ENCODE data around the gene TCOF1.
"Not testable (repeated sequence)": the region's sequence is repeated elsewhere in the genome, so short reads cannot be mapped to it uniquely, and the experiment has no call there.

Gene TCOF1

DNA sequence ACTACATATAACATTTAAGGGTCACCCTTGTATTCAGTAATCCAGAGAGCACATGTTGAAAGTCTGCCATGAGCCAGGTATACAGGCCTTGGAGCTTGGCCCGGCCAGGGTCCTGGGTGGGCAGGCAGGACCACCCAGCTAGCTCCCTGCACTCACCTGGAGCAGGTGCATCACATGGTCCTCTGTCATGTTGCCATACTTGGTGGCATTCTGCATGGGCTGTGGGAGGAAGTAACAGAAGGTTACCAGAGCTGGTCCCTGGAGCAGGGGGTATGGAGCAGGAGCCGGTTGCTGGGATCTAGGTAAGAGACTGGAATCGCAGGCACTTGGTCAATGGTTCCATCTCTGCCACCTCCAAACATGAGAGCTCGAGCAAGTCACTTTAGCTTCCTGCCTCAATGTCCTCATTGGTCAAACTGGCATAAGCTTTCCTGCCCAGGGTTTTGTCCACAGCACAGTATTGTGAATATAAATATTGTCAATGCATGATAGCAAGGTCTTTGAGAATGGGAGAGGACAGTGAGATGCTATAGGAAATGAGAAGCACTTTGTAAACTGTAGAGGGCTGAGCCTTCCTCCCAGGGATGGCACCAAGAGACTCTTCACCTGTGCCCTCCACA lies 48.7 kb downstream of the TCOF1 start:
- DNase-seq (ENCODE audit: low read depth): no peak

GRCh38 chr5:150406723-150407095 lies 49.2 kb downstream of the TCOF1 start:
- DNase-seq (ENCODE audit: low read depth): no peak

GRCh38 chr5:150407096-150407720 lies 49.7 kb downstream of the TCOF1 start:
- DNase-seq (ENCODE audit: low read depth): no peak

- no peak for DNase-seq (ENCODE audit: low read depth)
Measured at GRCh38 chr5:150408231-150408943, 50.9 kb downstream of the TCOF1 start.

- DNase-seq (ENCODE audit: low read depth): no peak
Measured at GRCh38 chr5:150409638-150410523, 52.4 kb downstream of the TCOF1 start.

DNA sequence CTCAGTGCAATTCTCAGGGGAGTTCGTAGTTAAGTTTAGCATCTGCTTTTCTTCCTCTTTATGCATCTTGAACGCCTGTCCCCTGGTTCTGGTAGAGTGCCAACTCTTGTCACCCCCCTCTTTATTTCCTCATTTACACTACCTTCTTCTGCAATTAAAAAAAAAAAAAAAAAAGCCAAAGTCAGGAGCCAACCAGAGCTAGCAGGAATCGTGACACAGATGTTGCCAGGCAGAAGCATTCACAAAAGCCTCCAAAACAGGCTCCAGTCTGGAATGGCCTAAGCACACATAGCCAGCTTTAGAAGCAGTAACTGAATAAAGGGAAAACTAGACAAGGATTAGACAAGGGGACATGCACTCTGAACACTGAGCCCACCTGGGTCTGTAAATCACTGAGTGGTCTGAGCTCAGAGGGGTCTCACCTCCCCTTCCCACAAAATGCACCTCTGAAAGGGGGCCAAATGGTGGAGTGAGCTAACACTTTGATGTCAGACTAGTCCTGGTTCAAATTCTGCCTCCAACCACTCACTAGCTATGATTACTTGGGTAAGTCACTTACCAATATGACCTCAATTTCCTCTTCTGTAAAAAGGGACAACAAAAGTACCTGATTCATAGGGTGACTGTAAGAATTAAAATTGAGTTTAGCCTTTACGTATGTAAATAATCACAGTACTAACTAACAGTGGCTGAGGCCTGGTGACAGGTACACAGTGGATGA lies 53.2 kb downstream of the TCOF1 start:
- DNase-seq (ENCODE audit: low read depth): no peak

DNA sequence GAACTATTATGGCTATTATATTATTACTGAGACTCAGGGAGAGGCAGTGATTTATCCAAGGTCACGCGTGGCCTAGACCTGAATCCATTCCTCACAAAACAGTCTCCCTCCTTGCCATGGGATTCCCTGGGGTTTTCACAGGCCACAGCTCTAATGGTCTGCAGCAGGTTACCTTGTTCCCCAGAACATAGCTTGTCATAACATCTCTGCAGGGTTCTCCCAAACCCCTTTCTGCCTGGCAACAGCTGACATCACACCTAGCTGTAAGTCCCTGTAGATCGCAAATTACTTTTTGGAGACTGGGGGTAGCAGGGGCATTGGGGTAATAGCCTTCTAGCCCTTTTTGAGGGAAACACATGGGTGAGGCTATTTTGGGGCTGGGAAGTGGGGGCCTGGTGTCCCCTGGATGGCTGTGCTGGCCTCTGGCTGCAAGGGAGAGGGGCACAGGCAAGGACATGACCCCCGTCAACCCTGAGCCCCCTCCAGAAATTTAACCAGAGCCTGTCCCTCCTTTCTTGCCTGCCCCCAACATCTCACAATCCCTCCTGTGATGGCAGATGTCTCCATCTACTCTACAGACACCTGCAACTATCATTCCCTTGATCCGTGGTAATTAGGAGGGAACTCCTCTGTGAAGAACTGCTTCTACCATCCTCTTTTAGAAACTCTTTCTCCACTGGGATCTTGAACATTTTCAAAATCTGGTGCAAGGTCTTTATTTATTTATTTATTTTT lies 53.9 kb downstream of the TCOF1 start:
- peak; percentile 41 for DNase-seq (ENCODE audit: low read depth)

DNA sequence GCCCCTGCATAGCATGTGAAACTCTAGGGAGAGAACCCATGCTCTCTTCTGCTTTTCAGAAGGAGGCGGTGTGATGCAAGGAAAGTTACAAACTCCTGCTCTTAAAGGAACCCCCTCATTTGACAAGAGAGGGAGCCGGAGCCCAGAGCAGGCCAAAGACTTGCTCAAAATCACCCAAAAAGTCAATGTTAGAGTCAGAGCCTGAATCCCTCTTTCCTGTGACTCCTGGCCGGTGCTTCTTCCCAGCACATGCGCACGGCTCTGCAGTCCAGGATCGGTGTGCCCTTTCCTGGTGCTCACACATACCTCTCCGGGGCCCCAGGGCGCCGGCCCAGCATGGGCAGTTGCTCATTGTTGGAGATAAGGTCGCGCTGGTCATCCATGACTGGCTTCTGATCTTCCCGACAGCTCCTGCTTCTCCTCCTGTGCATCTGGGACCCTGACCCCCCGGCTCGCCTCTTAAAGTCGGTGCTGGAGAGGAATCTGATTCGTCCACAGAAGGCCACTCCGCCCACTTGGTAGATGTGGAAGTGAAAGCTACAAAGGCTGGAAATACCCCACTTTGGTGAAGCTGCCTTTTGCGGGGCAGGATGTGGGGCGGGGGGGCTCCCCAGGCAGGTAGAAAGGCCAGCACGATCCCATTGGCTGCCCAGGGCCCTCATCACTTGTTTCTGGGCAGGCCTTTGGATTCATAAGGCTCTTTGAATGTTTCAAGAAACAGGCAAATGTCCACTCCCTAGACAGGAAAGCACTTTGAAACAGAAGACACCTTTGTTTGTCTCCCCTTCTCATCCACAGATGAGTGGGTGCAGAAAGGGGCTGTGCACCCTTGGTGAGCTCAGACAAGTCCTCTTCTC lies 55.0 kb downstream of the TCOF1 start, which contains the start of gene CD74:
TSS of gene CD74 (minus strand) at position 592 of the 857 bp plus-strand sequence. CDS start at position 431, 161 bp downstream.
- DNase-seq (ENCODE audit: low read depth): peak; percentile 84

GRCh38 chr5:150413176-150413901 lies 55.8 kb downstream of the TCOF1 start:
- DNase-seq (ENCODE audit: low read depth): no peak

GRCh38 chr5:150413902-150414790 lies 56.6 kb downstream of the TCOF1 start:
- DNase-seq (ENCODE audit: low read depth): not testable (repeated sequence)

DNA sequence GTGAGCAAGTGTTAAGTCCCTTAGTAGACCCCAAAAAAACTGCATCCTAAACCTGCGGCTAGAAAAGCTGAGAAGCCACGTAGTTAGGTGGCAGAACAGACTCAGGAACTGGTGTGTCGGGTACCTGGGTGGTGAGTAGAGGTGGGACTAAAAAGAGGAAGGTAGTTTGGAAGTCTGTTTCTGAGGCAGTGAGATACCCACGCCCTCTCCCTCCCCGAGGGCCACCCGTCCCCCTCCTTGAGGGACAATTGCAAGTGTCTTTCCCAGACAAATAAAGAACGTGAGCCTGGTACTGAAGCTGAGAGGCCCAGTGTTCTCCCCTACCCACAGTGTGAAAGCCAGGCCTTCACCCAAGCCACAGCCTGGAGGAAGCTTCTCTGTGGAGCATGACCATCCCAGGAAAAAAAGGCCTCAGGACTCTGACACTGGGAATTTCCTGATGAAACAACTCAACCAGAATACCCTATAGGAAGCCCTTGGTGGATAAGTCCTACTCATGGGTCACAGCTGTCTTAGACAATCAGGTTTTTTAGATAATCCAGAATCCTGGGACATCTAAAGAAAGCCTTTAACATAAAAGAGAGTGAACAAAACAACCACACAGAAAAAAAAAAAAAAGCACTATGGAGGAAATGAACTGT lies 62.3 kb downstream of the TCOF1 start:
- no peak for DNase-seq (ENCODE audit: low read depth)

- no peak for DNase-seq (ENCODE audit: low read depth)
Measured at GRCh38 chr5:150422075-150422474, 64.6 kb downstream of the TCOF1 start.

- no peak for DNase-seq (ENCODE audit: low read depth)
Measured at GRCh38 chr5:150422758-150423157, 65.3 kb downstream of the TCOF1 start.

- not testable (repeated sequence) for DNase-seq (ENCODE audit: low read depth)
Measured at GRCh38 chr5:150426165-150426564, 68.7 kb downstream of the TCOF1 start.

DNA sequence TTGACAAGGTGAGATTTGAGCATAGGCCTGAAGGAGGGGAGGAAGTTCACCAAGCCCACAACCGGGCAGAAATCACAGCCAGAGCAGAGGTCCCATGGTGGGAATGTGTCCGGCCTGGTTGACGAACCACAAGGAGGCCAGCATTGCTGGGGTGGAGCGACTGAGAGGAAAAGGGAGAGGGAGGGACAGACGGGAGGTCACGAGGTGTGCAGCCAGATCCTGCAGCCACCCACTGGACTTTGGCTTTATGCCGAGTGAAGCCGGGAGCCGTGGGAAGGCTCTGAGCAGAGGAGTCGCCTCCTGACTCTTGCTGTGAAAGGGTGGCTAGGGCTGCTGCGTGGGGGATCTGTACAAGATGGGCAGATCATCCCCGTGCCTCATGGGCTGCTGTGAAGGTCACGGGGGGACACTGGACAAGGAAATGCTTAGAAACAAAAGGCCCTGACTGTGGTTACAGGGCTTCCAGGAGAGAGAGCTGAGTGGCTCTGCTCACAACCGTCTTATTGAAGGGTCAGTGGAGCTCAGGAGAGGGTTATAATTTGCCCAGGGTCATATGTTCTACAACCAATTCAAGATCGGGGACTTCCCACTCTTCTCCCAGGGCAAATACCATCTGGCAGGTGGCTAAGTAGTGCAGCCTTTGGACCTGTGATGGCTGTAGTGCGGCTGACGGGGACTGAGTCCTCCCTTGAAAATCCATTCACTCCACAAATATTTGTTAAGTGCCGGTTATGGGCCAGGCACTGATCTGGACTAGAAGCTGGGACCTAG lies 70.8 kb downstream of the TCOF1 start:
- no peak for DNase-seq (ENCODE audit: low read depth)

DNA sequence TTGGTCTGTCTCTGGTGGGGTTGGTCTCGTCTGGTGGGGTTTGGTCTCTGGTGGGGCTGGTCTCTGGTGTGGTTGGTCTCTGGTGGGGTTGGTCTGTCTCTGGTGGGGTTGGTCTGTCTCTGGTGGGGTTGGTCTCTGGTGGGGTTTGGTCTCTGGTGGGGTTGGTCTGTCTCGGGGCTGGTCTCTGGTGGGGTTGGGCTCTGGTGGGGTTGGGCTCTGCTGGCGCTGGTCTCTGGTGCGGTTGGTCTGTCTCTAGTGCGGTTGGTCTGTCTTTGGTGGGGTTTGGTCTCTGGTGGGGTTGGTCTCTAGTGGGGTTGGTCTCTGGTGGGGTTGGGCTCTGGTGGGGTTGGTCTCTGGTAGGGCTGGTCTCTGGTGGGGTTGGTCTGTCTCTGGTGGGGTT lies 71.5 kb downstream of the TCOF1 start:
- DNase-seq (ENCODE audit: low read depth): no peak

GRCh38 chr5:150429410-150429873 lies 71.9 kb downstream of the TCOF1 start:
- DNase-seq (ENCODE audit: low read depth): no peak
